K562 (cell line): ENCODE data around the gene SOAT1. TPM values are rescaled to one million over a fixed set of nuclear protein-coding genes. Genes with fewer than 3 reads are reported as not detected.

Source experiments
- CHD2 ChIP-seq: IDR thresholded peaks from 2 replicates; pipeline ENCODE4 v1.6.1; 2011; ENCODE audit warnings: low read depth, low read length
- DDX20 ChIP-seq: fragments of 450-650 bp; IDR thresholded peaks from 2 replicates; pipeline ENCODE4 v1.6.1; 2016; ENCODE audit warnings: missing genetic modification characterization, low read depth, mild to moderate bottlenecking, missing compliant biosample characterization, moderate library complexity
- FOS ChIP-seq: IDR thresholded peaks from 3 replicates; pipeline ENCODE4 v1.6.1; 2011; ENCODE audit not compliant: insufficient read length; ENCODE audit errors: extremely low read depth
- FOXJ2 ChIP-seq: fragments of 200-800 bp; sonication (Bioruptor generic); IDR thresholded peaks from 2 replicates; pipeline ENCODE4 v1.6.1; 2016; ENCODE audit warnings: missing genetic modification characterization, missing compliant biosample characterization
- GABPB1 ChIP-seq: sonication (generic); formaldehyde crosslinking; IDR thresholded peaks from 2 replicates; pipeline ENCODE4 v1.8.0; 2022; ENCODE audit warnings: mild to moderate bottlenecking, missing genetic modification reagents
- KLF13 ChIP-seq: fragments of 450-650 bp; IDR thresholded peaks from 2 replicates; pipeline ENCODE4 v1.6.1; 2016; ENCODE audit warnings: missing genetic modification characterization, low read depth, mild to moderate bottlenecking, missing compliant biosample characterization, moderate library complexity, borderline replicate concordance
- NFE2 ChIP-seq: IDR thresholded peaks from 2 replicates; pipeline ENCODE4 v1.6.1; 2014; ENCODE audit warnings: antibody characterized with exemption, low read depth
- NFE2L1 ChIP-seq: fragments of 450-650 bp; IDR thresholded peaks from 2 replicates; pipeline ENCODE4 v1.6.1; 2016; ENCODE audit warnings: missing genetic modification characterization, low read depth, mild to moderate bottlenecking, missing compliant biosample characterization, moderate library complexity, borderline replicate concordance
- NR2F6 ChIP-seq: fragments of 450-650 bp; formaldehyde crosslinking; IDR thresholded peaks from 2 replicates; pipeline ENCODE4 v1.4.0; 2020; ENCODE audit warnings: mild to moderate bottlenecking
- PHB2 ChIP-seq: fragments of 450-650 bp; IDR thresholded peaks from 2 replicates; pipeline ENCODE4 v1.6.1; 2017; ENCODE audit warnings: low read depth
- SIX5 ChIP-seq, 2 experiments: IDR thresholded peaks; 2 replicates each; pipeline ENCODE4 v1.6.1; 2011; ENCODE audit warnings: low read length in 2 of 2, borderline replicate concordance in 1 of 2, low read depth in 1 of 2, mild to moderate bottlenecking in 1 of 2, moderate library complexity in 1 of 2; ENCODE audit not compliant: insufficient read depth in 1 of 2
- SMAD3 ChIP-seq: fragments of 450-650 bp; formaldehyde crosslinking; conservative IDR thresholded peaks from 2 replicates; pipeline ENCODE4 v1.4.0; 2020; ENCODE audit warnings: mild to moderate bottlenecking
- TGIF2 ChIP-seq: sonication (generic); formaldehyde crosslinking; IDR thresholded peaks from 2 replicates; pipeline ENCODE4 v1.8.1; 2022; ENCODE audit warnings: mild to moderate bottlenecking, missing genetic modification reagents, moderate library complexity
- polyA plus RNA-seq, 8 experiments: library from polyadenylated mRNA; depleted of rRNA in 4 of 8; stranded (reverse) in 5 of 8; unstranded in 3 of 8; fragments of >200 nt; fragmentation: Nextera tagmentation in 2 of 8; fragmentation: Illumina TruSeq in 1 of 8; extraction: Ambion mirVana in 2 of 8; extraction: Trizol in 1 of 8; gene quantifications; 2 replicates each; pipeline versions ENCODE4 v1.2.1 to v1.2.3, GENCODE V29; 2011 to 2014; ENCODE audit warnings: inconsistent platforms in 1 of 8, missing spikeins in 1 of 8
- total RNA-seq, 7 experiments: library from RNA; depleted of rRNA in 6 of 7; stranded (reverse); fragments of >200 nt in 6 of 7; fragmentation: Illumina TruSeq in 2 of 7; extraction: Trizol in 2 of 7; gene quantifications; 2 replicates each; pipeline versions ENCODE4 v1.2.1 to v1.2.3, GENCODE V29; 2011 to 2021; ENCODE audit warnings: low replicate concordance in 1 of 7
- TF ChIP-seq, protein P1 (sequence below), 2 experiments: fragments of 450-650 bp in 1 of 2; sonication (generic) in 1 of 2; formaldehyde crosslinking; conservative IDR thresholded peaks; 2 replicates each; pipeline versions ENCODE4 v1.4.0 to v1.8.1; 2020 to 2022; ENCODE audit warnings: mild to moderate bottlenecking in 1 of 2, missing genetic modification reagents in 1 of 2
- TF ChIP-seq, protein P2 (sequence below): fragments of 450-650 bp; IDR thresholded peaks from 2 replicates; pipeline ENCODE4 v1.6.1; 2016; ENCODE audit warnings: mild to moderate bottlenecking, moderate library complexity
- TF ChIP-seq, protein P3 (sequence below): IDR thresholded peaks from 2 replicates; pipeline ENCODE4 v1.6.1; 2012; ENCODE audit warnings: low read depth, low read length, improper control_type of control experiment, borderline replicate concordance

The SOAT1 gene
- total and polyA plus RNA-seq, 9 of the 15 experiments (the other 6 are each of a cell fraction or from before 2014, with no cell fraction given), result 5.5 to 29.1 (median 17.3) TPM

DNA sequence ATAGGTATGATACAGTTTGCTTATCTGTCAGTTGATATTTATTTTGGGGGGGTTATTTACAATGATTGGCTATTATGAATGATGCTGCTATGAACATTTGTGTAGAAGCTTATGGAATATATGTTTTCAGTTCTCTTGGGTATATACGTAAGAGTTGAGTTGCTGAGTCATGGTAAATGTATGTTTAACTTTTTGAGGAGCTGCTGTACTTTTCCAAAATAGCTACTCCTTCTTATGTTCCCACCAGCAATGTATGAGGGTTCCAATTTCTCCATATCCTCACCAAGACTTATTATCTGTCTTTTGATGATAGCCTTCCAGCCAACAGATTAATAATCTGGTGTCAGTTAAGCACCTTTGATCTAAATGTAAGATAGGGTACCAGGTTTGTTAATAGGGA lies 11.9 kb downstream of the SOAT1 start (continued):
- TF ChIP-seq, protein P1, sequence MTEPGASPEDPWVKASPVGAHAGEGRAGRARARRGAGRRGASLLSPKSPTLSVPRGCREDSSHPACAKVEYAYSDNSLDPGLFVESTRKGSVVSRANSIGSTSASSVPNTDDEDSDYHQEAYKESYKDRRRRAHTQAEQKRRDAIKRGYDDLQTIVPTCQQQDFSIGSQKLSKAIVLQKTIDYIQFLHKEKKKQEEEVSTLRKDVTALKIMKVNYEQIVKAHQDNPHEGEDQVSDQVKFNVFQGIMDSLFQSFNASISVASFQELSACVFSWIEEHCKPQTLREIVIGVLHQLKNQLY (CRISPR knock-in tag; conservative IDR thresholded peaks at IDR 0.05), result no peak
- TF ChIP-seq FOXJ2 (tag) (no peak), DDX20 (no peak), PHB2 (no peak), NFE2 (peak; percentile 87), CHD2 (no peak), FOS (no peak), KLF13 (no peak), SMAD3 (CRISPR knock-in tag) (no peak), GABPB1 (no peak), NFE2L1 (tag) (peak; percentile 88), NR2F6 (CRISPR knock-in tag) (no peak), TGIF2 (CRISPR knock-in tag) (no peak), SIX5 (IDR thresholded peaks at IDR 0.05; ENCODE audit: borderline replicate concordance in 1 of 2, insufficient read depth in 1 of 2, low read depth in 1 of 2, low read length in 2 of 2) (no peak)
- TF ChIP-seq, protein P2, sequence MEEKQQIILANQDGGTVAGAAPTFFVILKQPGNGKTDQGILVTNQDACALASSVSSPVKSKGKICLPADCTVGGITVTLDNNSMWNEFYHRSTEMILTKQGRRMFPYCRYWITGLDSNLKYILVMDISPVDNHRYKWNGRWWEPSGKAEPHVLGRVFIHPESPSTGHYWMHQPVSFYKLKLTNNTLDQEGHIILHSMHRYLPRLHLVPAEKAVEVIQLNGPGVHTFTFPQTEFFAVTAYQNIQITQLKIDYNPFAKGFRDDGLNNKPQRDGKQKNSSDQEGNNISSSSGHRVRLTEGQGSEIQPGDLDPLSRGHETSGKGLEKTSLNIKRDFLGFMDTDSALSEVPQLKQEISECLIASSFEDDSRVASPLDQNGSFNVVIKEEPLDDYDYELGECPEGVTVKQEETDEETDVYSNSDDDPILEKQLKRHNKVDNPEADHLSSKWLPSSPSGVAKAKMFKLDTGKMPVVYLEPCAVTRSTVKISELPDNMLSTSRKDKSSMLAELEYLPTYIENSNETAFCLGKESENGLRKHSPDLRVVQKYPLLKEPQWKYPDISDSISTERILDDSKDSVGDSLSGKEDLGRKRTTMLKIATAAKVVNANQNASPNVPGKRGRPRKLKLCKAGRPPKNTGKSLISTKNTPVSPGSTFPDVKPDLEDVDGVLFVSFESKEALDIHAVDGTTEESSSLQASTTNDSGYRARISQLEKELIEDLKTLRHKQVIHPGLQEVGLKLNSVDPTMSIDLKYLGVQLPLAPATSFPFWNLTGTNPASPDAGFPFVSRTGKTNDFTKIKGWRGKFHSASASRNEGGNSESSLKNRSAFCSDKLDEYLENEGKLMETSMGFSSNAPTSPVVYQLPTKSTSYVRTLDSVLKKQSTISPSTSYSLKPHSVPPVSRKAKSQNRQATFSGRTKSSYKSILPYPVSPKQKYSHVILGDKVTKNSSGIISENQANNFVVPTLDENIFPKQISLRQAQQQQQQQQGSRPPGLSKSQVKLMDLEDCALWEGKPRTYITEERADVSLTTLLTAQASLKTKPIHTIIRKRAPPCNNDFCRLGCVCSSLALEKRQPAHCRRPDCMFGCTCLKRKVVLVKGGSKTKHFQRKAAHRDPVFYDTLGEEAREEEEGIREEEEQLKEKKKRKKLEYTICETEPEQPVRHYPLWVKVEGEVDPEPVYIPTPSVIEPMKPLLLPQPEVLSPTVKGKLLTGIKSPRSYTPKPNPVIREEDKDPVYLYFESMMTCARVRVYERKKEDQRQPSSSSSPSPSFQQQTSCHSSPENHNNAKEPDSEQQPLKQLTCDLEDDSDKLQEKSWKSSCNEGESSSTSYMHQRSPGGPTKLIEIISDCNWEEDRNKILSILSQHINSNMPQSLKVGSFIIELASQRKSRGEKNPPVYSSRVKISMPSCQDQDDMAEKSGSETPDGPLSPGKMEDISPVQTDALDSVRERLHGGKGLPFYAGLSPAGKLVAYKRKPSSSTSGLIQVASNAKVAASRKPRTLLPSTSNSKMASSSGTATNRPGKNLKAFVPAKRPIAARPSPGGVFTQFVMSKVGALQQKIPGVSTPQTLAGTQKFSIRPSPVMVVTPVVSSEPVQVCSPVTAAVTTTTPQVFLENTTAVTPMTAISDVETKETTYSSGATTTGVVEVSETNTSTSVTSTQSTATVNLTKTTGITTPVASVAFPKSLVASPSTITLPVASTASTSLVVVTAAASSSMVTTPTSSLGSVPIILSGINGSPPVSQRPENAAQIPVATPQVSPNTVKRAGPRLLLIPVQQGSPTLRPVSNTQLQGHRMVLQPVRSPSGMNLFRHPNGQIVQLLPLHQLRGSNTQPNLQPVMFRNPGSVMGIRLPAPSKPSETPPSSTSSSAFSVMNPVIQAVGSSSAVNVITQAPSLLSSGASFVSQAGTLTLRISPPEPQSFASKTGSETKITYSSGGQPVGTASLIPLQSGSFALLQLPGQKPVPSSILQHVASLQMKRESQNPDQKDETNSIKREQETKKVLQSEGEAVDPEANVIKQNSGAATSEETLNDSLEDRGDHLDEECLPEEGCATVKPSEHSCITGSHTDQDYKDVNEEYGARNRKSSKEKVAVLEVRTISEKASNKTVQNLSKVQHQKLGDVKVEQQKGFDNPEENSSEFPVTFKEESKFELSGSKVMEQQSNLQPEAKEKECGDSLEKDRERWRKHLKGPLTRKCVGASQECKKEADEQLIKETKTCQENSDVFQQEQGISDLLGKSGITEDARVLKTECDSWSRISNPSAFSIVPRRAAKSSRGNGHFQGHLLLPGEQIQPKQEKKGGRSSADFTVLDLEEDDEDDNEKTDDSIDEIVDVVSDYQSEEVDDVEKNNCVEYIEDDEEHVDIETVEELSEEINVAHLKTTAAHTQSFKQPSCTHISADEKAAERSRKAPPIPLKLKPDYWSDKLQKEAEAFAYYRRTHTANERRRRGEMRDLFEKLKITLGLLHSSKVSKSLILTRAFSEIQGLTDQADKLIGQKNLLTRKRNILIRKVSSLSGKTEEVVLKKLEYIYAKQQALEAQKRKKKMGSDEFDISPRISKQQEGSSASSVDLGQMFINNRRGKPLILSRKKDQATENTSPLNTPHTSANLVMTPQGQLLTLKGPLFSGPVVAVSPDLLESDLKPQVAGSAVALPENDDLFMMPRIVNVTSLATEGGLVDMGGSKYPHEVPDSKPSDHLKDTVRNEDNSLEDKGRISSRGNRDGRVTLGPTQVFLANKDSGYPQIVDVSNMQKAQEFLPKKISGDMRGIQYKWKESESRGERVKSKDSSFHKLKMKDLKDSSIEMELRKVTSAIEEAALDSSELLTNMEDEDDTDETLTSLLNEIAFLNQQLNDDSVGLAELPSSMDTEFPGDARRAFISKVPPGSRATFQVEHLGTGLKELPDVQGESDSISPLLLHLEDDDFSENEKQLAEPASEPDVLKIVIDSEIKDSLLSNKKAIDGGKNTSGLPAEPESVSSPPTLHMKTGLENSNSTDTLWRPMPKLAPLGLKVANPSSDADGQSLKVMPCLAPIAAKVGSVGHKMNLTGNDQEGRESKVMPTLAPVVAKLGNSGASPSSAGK, result no peak
- TF ChIP-seq, protein P3, sequence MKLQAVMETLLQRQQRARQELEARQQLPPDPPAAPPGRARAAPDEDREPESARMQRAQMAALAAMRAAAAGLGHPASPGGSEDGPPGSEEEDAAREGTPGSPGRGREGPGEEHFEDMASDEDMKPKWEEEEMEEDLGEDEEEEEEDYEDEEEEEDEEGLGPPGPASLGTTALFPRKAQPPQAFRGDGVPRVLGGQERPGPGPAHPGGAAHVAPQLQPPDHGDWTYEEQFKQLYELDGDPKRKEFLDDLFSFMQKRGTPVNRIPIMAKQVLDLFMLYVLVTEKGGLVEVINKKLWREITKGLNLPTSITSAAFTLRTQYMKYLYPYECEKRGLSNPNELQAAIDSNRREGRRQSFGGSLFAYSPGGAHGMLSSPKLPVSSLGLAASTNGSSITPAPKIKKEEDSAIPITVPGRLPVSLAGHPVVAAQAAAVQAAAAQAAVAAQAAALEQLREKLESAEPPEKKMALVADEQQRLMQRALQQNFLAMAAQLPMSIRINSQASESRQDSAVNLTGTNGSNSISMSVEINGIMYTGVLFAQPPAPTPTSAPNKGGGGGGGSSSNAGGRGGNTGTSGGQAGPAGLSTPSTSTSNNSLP, result no peak
